SJSA1 (cell line): ENCODE measurements around the gene TM4SF1. TPM values are rescaled to one million over a fixed set of nuclear protein-coding genes. Genes with fewer than 3 reads are reported as not detected.
"Not testable (repeated sequence)": the region's sequence is repeated elsewhere in the genome, so short reads cannot be mapped to it uniquely, and the experiment has no call there.

ENCODE experiments used
- DNase-seq, 2 experiments: peaks; one replicate each; pipeline ENCODE4 v3.0.0-alpha.2; 2015 to 2020; ENCODE audit warnings: low spot score in 2 of 2, low read depth in 1 of 2
- H3K27ac ChIP-seq: fragments of 250-450 bp; sonication (Bioruptor Pico); 2 replicates; pipeline ENCODE4 v1.5.1; 2020; ENCODE audit warnings: mild to moderate bottlenecking, moderate library complexity
- H3K27me3 ChIP-seq: fragments of 250-450 bp; sonication (Bioruptor Pico); replicated peaks from 2 replicates; pipeline ENCODE4 v1.5.1; 2020; ENCODE audit warnings: mild to moderate bottlenecking, moderate library complexity
- H3K36me3 ChIP-seq: fragments of 250-450 bp; sonication (Bioruptor Pico); 2 replicates; pipeline ENCODE4 v1.5.1; 2020; ENCODE audit warnings: mild to moderate bottlenecking
- H3K4me1 ChIP-seq: fragments of 250-450 bp; sonication (Bioruptor Pico); replicated peaks from 2 replicates; pipeline ENCODE4 v1.6.1; 2021; ENCODE audit warnings: mild to moderate bottlenecking
- H3K4me3 ChIP-seq: fragments of 250-450 bp; sonication (Bioruptor Pico); 2 replicates; pipeline ENCODE4 v1.5.1; 2020; ENCODE audit warnings: mild to moderate bottlenecking
- H3K9me3 ChIP-seq: fragments of 250-450 bp; sonication (Bioruptor Pico); replicated peaks from 2 replicates; pipeline ENCODE4 v1.5.1; 2020; ENCODE audit warnings: mild to moderate bottlenecking
- total RNA-seq: library from RNA; depleted of rRNA; stranded (reverse); fragments of >200 nt; shearing (Covaris generic); gene quantifications from 2 replicates; pipeline ENCODE4 v1.2.3, GENCODE V29; 2014

The TM4SF1 gene
- total RNA-seq, 1 experiment from 2014 or later = 140 TPM

DNA sequence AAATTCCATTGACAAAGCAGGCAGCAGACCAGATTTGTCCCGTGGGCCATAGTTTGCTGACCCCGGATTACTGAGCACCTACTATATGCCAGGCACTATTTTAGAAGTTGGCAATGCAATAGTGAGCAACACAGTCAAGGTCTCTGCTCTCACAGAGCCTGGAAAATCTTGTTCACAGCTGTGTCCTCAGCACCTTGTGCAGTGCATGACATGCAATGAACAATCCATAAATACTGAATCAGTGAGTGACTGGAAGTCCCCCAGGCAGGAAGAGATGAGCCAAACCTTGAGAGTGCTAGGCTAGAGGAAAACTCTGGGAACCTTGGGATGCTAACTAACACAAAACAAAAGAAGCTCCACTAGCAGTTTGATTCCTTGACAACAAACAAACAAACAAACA is 14.4 kb downstream of the TM4SF1 start:
- H3K9me3 ChIP-seq = no peaks in the 10 kb centered on the region
- no peaks in the 10 kb centered on the region for H3K36me3 ChIP-seq
- DNase-seq = no peak
- no peak overlapping the region for H3K27ac ChIP-seq
- peaks cover 12% of the 10 kb centered on the region for H3K4me1 ChIP-seq
- no peak overlapping the region for H3K4me3 ChIP-seq
- H3K27me3 ChIP-seq = no peaks in the 10 kb centered on the region

DNA sequence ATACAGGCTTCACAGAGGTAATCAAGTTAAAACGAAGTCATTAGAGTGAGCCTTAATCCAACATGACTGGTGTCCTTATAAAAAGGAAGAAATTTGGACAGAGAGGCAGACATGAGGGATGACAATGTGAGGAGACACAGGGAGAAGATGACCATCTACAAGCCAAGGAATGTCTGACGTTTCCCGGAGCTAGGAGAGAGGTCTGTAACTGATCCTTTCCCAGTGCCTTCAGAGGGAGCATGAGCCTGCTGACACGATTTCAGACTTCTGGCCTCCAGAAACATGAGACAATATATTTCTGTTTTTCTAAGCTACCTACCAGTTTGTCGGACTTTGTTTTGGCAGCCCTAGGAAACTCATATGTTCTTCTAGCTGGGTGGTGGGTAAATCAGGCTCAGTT is 15.1 kb downstream of the TM4SF1 start:
- H3K27me3 ChIP-seq = no peaks in the 10 kb centered on the region
- H3K4me3 ChIP-seq = no peak overlapping the region
- H3K27ac ChIP-seq = no peak overlapping the region
- no peak for DNase-seq
- peaks cover 9% of the 10 kb centered on the region for H3K4me1 ChIP-seq
- H3K36me3 ChIP-seq = no peaks in the 10 kb centered on the region
- no peaks in the 10 kb centered on the region for H3K9me3 ChIP-seq

DNA sequence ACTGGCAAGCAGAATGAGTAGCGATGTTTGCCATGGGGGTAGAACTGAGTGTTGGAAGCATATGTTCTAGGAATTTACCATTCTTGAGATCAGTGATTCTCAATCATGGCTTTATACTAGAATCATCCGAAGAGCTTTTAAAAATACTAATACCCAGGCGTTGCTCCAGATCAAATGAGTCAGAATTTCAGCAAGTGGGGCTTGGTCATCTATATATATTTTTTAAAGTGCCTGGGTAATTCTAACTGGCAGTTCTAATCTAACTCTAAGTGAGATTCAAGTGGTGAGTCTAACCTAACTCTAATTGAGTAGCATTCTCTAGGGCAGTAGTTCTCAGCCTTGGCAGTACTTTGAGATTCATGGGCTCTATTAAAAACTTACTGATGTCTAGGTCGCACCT is 20.8 kb downstream of the TM4SF1 start:
- H3K9me3 ChIP-seq = no peaks in the 10 kb centered on the region
- DNase-seq = no peak
- no peak overlapping the region for H3K4me3 ChIP-seq
- H3K27ac ChIP-seq = no peak overlapping the region
- peaks cover 6% of the 10 kb centered on the region; the same call in 1 of the 2 replicates for H3K4me1 ChIP-seq
- no peaks in the 10 kb centered on the region for H3K27me3 ChIP-seq
- H3K36me3 ChIP-seq = no peaks in the 10 kb centered on the region

GRCh38 chr3:149356044-149356592 is 21.3 kb downstream of the TM4SF1 start:
- no peak overlapping the region for H3K27ac ChIP-seq
- H3K4me1 ChIP-seq = peaks cover 6% of the 10 kb centered on the region; the same call in 1 of the 2 replicates
- no peak overlapping the region for H3K4me3 ChIP-seq
- no peaks in the 10 kb centered on the region for H3K27me3 ChIP-seq
- no peak for DNase-seq
- no peaks in the 10 kb centered on the region for H3K9me3 ChIP-seq
- H3K36me3 ChIP-seq = no peaks in the 10 kb centered on the region

DNA sequence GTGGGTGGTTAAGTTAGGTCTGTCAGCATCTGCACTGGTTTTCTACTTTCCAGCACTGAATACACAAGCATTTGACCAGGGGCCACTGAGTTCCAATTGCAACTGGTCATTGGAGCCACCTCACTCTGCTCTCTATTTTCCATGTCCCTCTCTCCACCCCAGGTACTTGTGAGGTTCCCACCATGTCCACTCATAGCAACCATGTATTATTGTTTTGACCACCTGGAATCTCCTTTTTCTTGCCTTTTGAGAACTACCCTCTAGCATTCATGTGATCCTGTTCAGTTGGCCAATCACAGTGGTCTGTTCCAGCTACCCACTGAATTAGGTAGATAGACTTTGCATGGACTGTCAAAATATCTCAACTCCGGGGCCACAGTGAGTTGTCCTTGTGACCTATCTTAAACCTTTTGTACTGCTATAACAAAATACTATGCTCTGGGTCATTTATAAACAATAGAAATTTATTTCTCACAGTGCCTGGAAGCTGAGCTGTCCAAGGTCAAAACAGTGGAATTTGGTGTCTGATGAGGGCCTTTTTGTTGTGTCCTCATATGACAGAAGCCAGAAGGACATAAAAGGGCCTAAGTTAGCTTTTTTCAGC is 23.8 kb downstream of the TM4SF1 start:
- H3K4me3 ChIP-seq = no peak overlapping the region
- H3K9me3 ChIP-seq = no peaks in the 10 kb centered on the region
- H3K4me1 ChIP-seq = peaks cover 6% of the 10 kb centered on the region; the same call in 1 of the 2 replicates
- DNase-seq = no peak
- no peaks in the 10 kb centered on the region for H3K27me3 ChIP-seq
- no peak overlapping the region for H3K27ac ChIP-seq
- H3K36me3 ChIP-seq = no peaks in the 10 kb centered on the region

DNA sequence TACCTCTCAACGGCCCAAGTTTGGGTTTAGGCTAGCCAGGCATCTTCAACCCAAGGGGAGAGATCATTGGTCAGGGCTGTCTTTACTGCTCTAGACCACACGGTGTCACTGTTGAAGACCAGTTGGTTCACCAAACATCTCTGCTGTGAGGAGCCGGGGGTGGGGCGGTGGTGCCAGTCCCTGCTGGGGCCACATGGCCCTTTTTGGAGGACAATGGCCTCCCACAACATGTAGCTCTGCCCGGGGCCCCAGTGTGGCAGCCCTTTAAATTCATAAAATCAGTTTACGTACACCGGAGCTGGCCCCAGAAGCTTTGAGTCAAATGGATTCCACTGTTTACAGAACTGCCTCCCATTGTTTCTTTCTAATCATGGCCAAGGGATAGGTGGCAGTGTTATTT is 24.9 kb downstream of the TM4SF1 start:
- Histone ChIP-seq H3K27ac (no peak overlapping the region), H3K27me3 (no peaks in the 10 kb centered on the region), H3K4me3 (no peak overlapping the region), H3K4me1 (peaks cover 6% of the 10 kb centered on the region; the same call in 1 of the 2 replicates), H3K9me3 (no peaks in the 10 kb centered on the region), H3K36me3 (no peaks in the 10 kb centered on the region)
- peak; percentile 35 to 68 for DNase-seq

DNA sequence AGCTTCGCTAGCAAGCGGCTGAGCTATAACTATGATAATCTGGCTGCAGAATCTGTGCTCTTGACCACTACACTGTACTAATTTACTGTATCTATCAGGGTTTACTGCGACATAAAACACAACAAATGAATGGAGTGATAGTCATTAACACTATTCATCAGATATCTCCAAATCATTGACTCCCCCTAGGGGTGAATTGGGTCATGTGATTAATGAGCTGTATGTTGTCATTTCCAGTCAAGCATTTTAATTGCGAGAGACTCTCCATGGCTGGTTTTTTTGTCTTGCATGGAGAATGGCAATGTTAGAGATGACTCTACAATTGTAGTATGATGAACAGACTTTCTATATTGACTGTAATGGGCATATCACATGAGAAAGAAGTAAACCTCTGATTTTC is 33.5 kb downstream of the TM4SF1 start:
- Histone ChIP-seq H3K4me1 (peaks cover 43% of the 10 kb centered on the region), H3K9me3 (no peaks in the 10 kb centered on the region), H3K4me3 (no peak overlapping the region), H3K27ac (no peak overlapping the region), H3K36me3 (no peaks in the 10 kb centered on the region), H3K27me3 (no peaks in the 10 kb centered on the region)
- no peak for DNase-seq

DNA sequence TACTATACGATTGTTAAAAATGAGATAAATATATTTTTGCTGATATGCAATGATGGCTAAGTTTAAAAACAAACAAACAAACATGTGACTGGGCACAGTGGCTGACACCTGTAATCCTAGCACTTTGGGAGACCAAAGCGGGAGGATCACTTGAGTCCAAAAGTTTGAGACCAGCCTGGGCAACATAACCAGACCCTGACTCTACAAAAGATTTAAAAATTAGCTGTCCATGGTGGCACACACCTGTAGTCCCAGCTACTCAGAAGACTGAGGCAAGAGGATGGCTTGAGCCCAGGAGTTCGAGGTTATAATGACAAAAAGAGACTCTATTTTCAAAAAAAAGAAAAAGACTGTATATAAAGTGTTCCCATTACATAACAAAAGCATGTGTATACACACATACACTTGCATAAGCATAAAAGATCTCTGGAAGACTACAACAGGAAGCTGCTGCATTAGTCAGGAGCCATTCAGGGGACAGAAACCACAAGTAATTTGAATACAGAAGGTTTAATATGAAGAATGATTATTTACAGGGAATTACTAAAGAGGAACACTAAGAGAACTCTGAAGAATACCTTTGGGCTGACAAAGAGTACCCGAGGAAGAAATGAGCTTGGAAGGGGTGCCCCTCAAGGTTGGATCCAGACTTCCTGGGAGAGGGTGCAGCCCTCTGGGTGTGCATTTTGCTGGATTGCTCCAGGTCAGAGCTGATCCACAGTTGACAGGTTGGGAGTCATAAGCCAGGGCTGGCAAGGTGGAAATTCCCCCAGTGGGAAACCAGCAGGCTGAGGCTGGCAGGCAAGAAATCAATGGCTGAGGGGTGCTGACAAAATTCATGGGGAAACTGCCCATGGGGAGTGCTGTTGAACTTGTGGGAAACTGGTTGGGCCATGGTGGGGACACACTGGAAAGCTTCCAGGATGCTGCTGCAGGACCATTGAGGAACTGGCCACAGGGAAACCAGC is 34.8 kb downstream of the TM4SF1 start:
- Histone ChIP-seq H3K27me3 (no peaks in the 10 kb centered on the region), H3K4me1 (peaks cover 51% of the 10 kb centered on the region), H3K36me3 (no peaks in the 10 kb centered on the region), H3K9me3 (no peaks in the 10 kb centered on the region), H3K4me3 (no peak overlapping the region), H3K27ac (peak overlapping the region; percentile 41; the same call in 1 of the 2 replicates)
- DNase-seq = peak; percentile 45 to 55

GRCh38 chr3:149340310-149340933 is 37.0 kb downstream of the TM4SF1 start:
- H3K4me3 ChIP-seq = no peak overlapping the region
- H3K4me1 ChIP-seq = peaks cover 51% of the 10 kb centered on the region
- no peaks in the 10 kb centered on the region for H3K36me3 ChIP-seq
- DNase-seq = peak in 1 of 2 experiments; percentile 80
- peak overlapping the region; percentile 98 for H3K27ac ChIP-seq
- H3K27me3 ChIP-seq = no peaks in the 10 kb centered on the region
- no peaks in the 10 kb centered on the region for H3K9me3 ChIP-seq

DNA sequence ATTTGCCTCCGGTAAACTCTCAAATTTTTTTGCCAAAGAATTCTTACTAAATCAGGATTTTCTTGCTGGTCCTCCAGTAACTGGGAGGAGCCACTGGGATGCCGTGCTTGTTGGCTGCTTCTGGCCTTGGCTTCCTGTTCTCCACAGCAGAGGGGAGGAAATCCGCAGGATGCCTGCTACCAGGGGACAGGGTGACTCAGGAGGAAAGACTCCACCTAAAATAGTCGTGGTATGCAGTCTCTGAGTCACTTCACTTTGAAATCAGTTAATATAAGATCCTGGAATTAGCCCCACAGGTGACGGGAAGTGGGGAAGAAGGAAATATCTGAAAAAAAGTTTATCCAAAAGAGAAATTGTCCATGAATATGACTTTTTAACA is 37.5 kb downstream of the TM4SF1 start:
- no peaks in the 10 kb centered on the region for H3K9me3 ChIP-seq
- peak; percentile 94 to 97 for DNase-seq
- no peak overlapping the region for H3K4me3 ChIP-seq
- H3K36me3 ChIP-seq = no peaks in the 10 kb centered on the region
- H3K4me1 ChIP-seq = peaks cover 51% of the 10 kb centered on the region
- no peaks in the 10 kb centered on the region for H3K27me3 ChIP-seq
- peak overlapping the region; percentile 98 for H3K27ac ChIP-seq

- not testable (repeated sequence) for H3K9me3 ChIP-seq, H3K36me3 ChIP-seq, DNase-seq, H3K27ac ChIP-seq, H3K4me3 ChIP-seq, H3K27me3 ChIP-seq
- H3K4me1 ChIP-seq = peaks cover 59% of the 10 kb centered on the region
Measured at GRCh38 chr3:149337486-149337885, 40.0 kb downstream of the TM4SF1 start.

DNA sequence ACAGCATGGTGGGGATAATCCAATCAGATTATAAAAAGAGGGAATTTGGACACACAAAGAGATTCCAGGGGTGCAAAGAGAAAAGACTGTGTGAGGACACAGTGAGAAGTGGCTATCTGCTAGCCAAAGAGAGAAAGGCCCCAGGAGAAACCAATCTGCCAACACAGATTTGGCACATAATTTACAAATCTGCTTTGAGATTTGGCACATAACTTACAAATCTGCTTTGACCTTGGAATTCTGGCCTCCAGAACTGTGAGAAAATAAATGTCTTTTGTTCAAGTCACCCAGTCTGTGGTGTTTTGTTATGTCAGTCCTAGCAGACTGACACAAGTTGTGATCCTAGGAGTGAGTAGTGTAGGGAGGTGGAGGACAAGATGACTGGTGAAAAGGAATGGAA is 40.5 kb downstream of the TM4SF1 start:
- Histone ChIP-seq H3K9me3 (no peaks in the 10 kb centered on the region), H3K4me1 (peaks cover 59% of the 10 kb centered on the region), H3K27me3 (no peaks in the 10 kb centered on the region), H3K27ac (no peak overlapping the region), H3K36me3 (no peaks in the 10 kb centered on the region), H3K4me3 (no peak overlapping the region)
- no peak for DNase-seq

GRCh38 chr3:149333176-149333859 is 44.1 kb downstream of the TM4SF1 start, which contains the start of gene TM4SF18:
Gene TM4SF18 (minus strand): TSS chr3:149333636. CDS start chr3:149333382, 254 bp downstream.
- H3K27ac ChIP-seq = peak within 1 kb of the TSS; percentile 37
- no peak within 1 kb of the TSS for H3K4me3 ChIP-seq
- H3K9me3 ChIP-seq = no peaks in the 10 kb centered on the region
- no peaks in the 10 kb centered on the region for H3K36me3 ChIP-seq
- peaks cover 30% of the 10 kb centered on the region for H3K4me1 ChIP-seq
- peak in 1 of 2 experiments; percentile 29 for DNase-seq
- no peaks in the 10 kb centered on the region for H3K27me3 ChIP-seq
